GM19452 (cell line): ENCODE data around the gene CYP26A1.

Experiments
- ATAC-seq: cut with Tn5 transposase; IDR thresholded peaks from one replicate; pipeline ENCODE4 v1.9.1; 2021; ENCODE audit not compliant: unreplicated experiment

CYP26A1 gene

GRCh38 chr10:93073539-93074146 is at the start of gene CYP26A1:
CYP26A1 (plus strand) TSS chr10:93073893; CDS start chr10:93073935, 42 bp downstream.
- ATAC-seq, result no peak

GRCh38 chr10:93026072-93026471 is 47.6 kb upstream of the CYP26A1 start:
- no peak for ATAC-seq

GRCh38 chr10:93027508-93027907 is 46.2 kb upstream of the CYP26A1 start:
- no peak for ATAC-seq

- ATAC-seq, result no peak
Observed at GRCh38 chr10:93028883-93029282, 44.8 kb upstream of the CYP26A1 start.

DNA sequence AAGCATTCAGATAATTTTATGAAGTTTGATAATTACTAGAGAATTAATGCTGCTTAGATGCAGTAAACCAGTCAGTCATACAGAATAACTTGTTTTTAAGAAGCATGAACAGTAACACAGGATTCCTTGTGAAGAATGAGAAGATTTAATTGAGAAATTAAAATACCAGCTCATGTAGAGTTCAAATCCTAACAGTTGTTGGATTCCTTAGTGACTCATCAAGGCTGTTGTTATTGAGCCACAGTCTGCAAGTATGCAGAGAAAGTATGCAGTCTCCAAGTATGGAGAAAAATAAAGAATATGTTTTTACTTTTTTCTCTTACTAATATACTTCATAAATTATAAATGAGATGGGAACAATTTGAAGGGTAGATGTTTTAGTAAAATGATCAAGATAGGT is 43.3 kb upstream of the CYP26A1 start:
- no peak for ATAC-seq

DNA sequence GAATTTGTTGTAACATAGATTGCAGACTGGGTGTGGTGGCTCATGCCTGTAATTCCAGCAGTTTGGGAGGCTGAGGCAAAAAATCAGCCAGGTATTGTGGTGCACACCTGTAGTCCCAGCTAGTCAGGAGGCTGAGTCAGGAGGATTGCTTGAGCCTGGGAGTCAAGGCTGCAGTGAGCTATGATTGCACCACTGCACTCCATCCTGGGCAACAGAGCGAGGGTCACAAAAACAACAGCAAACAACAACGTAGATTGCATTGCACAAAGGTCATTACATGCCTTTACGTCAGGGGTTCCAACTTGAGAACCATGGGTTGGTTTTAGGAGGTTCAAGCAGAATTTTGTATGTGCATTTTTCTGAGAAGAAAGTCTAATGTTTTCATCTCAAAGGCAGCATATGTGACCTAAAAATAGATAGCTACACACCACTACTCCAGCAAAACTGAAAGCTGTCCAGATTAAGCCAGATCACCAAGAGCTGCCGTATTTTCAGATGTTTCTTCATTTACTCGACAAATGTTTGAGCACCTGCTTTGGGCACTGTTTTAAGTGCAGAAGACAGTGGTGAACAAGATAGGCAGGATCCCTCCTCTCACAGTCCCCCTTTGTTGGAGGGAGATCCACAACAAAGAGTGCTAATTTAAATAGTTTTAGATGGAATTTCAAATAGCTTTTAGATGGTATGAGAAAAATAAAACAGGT is 41.4 kb upstream of the CYP26A1 start:
- ATAC-seq, result no peak

DNA sequence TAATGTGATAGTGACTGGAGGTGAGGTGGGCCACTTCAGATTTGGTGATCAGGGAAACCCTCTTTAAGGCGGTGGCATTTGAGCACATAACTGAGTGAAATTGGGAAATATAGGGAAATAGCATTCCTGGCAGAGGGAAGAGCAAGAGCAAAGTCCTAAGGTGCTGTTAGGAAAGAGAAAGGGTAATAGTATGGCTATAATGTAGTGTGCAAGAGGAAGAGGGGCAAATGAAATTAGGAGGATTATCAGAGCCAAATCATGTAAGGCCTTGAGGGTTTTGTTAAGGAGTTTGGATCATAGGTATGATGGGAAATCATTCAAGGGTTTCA is 40.9 kb upstream of the CYP26A1 start:
- no peak for ATAC-seq

DNA sequence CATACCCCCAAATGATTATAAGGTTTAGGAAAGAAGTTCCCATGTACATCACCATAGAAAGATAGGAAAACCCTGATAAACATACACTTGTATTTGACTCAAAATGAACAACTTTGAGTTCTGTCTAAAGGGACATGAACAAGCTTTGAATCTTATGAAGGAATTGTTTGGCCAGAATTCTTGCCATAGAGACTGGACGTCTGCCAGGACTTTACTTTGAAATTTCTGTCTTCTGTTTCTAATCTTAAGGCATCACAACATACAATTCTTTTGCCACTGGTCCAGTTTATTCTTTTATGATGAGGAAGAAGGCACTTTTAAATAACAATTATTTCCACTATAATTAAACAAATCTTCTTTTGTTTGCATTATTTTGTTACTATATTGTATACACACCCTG is 39.3 kb upstream of the CYP26A1 start:
- ATAC-seq, result no peak

GRCh38 chr10:93039110-93039509 is 34.6 kb upstream of the CYP26A1 start:
- ATAC-seq, result no peak

DNA sequence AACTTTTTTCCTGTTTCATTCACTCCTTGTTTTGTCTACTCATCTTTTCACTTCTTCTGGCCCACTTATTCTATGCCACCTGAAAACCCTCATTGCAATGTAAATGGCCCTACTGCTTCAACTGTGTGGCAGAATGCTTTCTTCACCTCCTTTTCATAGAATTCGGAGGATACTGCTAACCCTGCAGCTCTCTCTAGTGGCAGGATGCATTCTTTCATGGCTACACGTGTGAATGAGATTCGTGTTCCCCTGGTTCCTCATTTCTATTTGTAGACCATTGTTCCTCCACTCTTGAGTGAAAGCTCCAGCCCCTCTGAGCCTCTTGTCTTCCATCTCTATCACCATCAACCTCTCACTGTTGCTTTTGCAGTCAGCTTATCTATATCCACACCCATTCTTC is 34.0 kb upstream of the CYP26A1 start:
- no peak for ATAC-seq

DNA sequence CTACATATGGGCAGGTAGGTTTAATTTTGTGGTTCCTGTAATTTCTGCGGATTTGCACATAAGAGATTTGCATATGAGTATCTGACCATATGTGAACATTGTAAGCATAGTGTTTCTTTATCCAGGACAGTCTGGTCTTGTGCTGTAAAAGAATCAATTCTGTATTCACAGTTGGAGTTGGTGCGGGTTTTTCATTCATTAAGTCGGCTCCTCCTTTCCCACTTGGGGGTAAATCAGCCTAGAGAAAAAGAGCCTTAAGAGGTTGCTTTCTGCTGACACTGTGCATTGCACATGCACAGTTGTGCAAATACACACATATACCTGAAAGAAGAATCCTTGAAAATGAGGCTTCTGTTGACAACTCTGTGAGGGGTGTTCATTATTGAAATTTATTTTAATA is 19.2 kb upstream of the CYP26A1 start:
- no peak for ATAC-seq

- no peak for ATAC-seq
Observed at GRCh38 chr10:93058139-93058538, 15.6 kb upstream of the CYP26A1 start.

DNA sequence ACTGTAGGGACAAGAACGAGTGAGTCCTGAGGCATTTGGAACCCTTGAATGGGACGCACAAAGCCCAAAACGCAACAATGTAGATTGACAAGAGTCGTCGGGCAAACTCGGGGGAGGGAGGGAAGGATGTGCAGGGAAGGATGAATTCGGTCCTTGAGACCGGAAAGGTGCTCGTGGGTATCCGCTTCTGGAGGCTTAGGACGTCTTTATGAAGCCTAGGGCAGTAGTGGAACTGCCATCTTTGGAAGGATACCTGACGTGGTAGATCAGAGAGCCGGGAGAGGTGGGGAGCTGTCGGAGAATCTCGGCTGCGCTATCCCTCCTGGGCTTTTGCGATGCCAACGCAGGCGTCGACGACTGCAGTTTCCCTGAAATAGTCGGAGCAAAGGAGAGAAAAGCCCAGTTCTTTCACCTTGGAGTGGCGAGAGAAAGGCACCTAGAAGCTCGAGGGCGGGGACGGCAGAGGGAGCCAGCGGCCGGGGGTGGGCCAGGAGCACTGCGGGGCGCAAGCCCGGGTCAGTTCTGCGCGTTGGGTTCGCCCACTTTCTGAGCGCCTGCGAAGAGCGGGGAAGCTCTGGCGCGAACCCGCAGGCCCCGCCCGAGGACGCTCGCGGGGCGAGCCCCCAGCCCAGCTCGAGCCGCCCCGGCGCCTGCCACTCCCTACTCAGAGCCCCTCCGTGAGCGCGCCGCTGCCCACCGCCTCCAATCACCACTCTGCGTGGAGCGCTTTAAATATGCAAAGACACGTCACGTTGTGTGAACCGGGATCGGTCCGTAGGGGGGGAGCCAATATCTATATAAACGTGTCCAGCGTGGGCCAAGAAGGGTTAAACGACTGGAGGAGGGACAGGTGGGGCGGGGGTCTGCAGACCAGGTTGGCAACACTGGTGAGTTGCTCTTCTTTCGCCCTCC is 13.5 kb upstream of the CYP26A1 start, which contains the start of gene CYP26C1:
TSS of gene CYP26C1 (plus strand) at position 824 of the 912 bp plus-strand sequence. CDS start 466 bp downstream, outside the sequence.
- no peak for ATAC-seq

GRCh38 chr10:93060887-93061593 is 12.7 kb upstream of the CYP26A1 start:
- no peak for ATAC-seq

DNA sequence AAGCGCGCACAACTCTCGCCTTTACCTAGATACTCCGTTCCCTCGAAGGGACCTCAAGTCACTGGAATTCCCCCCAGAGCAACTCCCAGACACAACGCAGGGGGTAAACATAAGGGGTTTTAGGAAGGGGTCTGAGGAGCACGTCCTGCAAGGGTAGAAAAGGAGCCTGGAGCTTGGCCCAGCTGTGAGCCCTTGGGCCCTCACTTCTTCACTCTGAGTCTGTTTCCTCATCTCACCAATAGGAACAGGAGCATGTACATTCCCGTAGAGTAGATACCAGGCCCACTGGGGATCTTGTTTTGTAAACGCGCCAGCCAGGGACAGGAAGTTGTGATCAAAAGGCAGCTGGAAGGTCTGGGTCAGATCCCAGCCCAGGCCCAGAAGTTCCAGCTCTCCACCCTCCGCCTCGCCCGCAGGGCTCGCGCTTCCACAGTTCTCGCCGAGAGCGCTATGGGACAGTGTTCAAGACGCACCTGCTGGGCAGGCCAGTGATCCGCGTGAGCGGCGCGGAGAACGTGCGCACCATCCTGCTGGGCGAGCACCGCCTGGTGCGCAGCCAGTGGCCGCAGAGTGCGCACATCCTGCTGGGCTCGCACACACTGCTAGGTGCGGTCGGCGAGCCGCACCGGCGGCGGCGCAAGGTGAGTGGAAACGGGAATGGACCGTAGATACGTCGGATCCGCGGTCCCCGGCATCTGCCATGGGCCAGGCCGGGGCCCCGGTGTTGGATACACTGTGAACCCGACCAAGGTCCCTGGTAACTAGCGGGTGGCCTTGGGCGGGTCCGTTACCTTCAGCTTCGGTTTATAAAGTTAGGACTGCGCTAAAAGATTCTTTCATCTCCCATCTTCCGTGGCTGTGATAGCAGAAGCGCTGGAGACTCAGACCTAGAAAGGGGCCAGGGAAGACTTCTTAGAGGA is 11.8 kb upstream of the CYP26A1 start:
- no peak for ATAC-seq

DNA sequence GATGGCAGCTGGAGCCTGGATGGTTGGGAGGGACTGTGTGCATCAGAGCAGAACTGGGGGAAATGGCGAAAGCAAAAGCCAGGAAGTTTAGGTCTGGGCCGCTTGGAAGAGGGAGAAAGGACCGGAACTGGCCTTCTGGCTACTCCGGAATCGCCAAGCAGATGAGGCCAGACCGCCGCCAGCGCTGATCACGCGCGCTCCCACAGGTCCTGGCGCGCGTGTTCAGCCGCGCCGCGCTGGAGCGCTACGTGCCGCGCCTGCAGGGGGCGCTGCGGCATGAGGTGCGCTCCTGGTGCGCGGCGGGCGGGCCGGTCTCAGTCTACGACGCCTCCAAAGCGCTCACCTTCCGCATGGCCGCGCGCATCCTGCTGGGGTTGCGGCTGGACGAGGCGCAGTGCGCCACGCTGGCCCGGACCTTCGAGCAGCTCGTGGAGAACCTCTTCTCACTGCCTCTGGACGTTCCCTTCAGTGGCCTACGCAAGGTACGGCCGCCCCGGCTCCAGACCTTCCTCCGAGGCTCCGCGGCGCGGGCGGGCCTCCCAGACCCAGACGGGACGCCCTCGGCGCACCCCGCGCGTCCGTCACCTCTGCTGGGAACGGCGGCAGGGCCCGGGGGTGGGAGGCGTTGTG is 11.1 kb upstream of the CYP26A1 start:
- no peak for ATAC-seq

DNA sequence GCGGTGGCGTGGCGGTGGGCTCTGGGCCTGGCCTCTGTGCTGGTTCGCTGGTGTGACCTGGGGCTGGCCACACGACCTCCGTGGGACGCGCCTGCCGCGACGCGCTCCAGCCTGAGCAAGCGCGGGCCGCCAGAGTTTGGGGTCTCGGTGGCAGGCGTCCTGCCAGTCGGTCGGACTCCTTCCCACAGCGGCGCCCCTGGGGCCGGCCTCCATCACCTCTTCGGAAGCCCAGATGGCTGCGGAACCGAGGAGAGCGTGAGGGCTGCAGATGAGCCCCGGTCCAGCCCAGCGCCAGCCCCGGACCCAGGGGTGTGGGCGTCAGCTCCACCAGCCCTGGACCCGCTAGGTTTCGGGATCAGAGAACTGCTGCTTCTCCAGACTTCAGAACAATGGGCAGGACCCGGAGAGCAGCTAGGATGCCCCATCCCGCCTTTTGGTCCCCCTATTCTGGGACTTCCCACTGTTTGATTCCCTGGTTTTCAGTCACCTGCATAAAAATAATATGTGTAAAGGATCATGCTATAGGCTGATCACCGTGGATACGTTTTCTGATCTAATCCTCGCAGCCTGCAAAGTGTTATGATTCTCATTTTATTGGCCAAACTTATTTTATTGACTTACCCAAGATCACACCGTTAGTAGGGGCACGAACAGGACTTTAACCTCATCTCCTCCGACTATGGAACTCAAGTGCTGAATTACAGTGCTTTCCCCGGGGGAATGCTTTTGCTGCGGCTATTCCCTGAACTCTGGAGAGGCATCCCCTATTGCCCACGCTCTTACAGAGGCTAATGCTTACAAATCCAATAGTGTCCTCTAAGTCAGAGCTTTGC is 10.3 kb upstream of the CYP26A1 start:
- ATAC-seq, result no peak

- ATAC-seq, result no peak
Observed at GRCh38 chr10:93063977-93064660, 9.6 kb upstream of the CYP26A1 start.
